ENCODE data around the gene MARCHF2.
"Not testable (repeated sequence)": the region's sequence is repeated elsewhere in the genome, so short reads cannot be mapped to it uniquely, and the experiment has no call there.

MARCHF2 gene

GRCh38 chr19:8413629-8413995 is 507 bp downstream of the MARCHF2 start:
- no peak for DNase-seq

- no peak for DNase-seq
Measured at GRCh38 chr19:8416796-8417195, 3.7 kb downstream of the MARCHF2 start.

- DNase-seq, result no peak
Measured at GRCh38 chr19:8421484-8422461, 8.7 kb downstream of the MARCHF2 start.

GRCh38 chr19:8423817-8424223 is 10.7 kb downstream of the MARCHF2 start:
- DNase-seq, result peak; percentile 68 to 73

- not testable (repeated sequence) for DNase-seq
Measured at GRCh38 chr19:8425331-8425730, 12.2 kb downstream of the MARCHF2 start.

- DNase-seq, result no peak
Measured at GRCh38 chr19:8426283-8426682, 13.2 kb downstream of the MARCHF2 start.

GRCh38 chr19:8429044-8429443 is 15.9 kb downstream of the MARCHF2 start:
- DNase-seq, result no peak

GRCh38 chr19:8429826-8430225 is 16.7 kb downstream of the MARCHF2 start:
- no peak for DNase-seq

- no peak for DNase-seq
Measured at GRCh38 chr19:8430650-8431049, 17.5 kb downstream of the MARCHF2 start.

GRCh38 chr19:8438236-8438635 is 25.1 kb downstream of the MARCHF2 start:
- DNase-seq, result no peak

- no peak for DNase-seq
Measured at GRCh38 chr19:8441725-8442544, 28.8 kb downstream of the MARCHF2 start.

- not testable (repeated sequence) for DNase-seq
Measured at GRCh38 chr19:8444140-8444676, 31.1 kb downstream of the MARCHF2 start.

GRCh38 chr19:8444677-8445487 is 31.8 kb downstream of the MARCHF2 start, which contains the start of gene HNRNPM:
TSS of gene HNRNPM (plus strand) at chr19:8444975. CDS start at chr19:8444999, 24 bp downstream.
- DNase-seq, result peak; percentile 96

- DNase-seq, result peak in 1 of 2 experiments; percentile 8
Measured at GRCh38 chr19:8445488-8446001, 32.4 kb downstream of the MARCHF2 start.

GRCh38 chr19:8446061-8446709 is 33.1 kb downstream of the MARCHF2 start:
- DNase-seq, result no peak

- no peak for DNase-seq
Measured at GRCh38 chr19:8449830-8450229, 36.7 kb downstream of the MARCHF2 start.

GRCh38 chr19:8451377-8451776 is 38.3 kb downstream of the MARCHF2 start:
- DNase-seq, result no peak

GRCh38 chr19:8451885-8452284 is 38.8 kb downstream of the MARCHF2 start:
- no peak for DNase-seq

GRCh38 chr19:8452446-8453123 is 39.5 kb downstream of the MARCHF2 start:
- no peak for DNase-seq

- DNase-seq, result no peak
Measured at GRCh38 chr19:8453616-8454015, 40.5 kb downstream of the MARCHF2 start.

GRCh38 chr19:8454218-8454617 is 41.1 kb downstream of the MARCHF2 start:
- no peak for DNase-seq
